SKM-1 treated with dmso at 0.1 percent for 144 hours (cell line): ENCODE measurements around the gene SMG6.

Source experiments
- DNase-seq: peaks from one replicate; lab custom pipeline; 2025; ENCODE audit not compliant: unreplicated experiment; lab: John Stamatoyannopoulos, UW

Gene SMG6

GRCh38 chr17:2051933-2052559 is 251.5 kb downstream of the SMG6 start:
- no peak for DNase-seq

DNA sequence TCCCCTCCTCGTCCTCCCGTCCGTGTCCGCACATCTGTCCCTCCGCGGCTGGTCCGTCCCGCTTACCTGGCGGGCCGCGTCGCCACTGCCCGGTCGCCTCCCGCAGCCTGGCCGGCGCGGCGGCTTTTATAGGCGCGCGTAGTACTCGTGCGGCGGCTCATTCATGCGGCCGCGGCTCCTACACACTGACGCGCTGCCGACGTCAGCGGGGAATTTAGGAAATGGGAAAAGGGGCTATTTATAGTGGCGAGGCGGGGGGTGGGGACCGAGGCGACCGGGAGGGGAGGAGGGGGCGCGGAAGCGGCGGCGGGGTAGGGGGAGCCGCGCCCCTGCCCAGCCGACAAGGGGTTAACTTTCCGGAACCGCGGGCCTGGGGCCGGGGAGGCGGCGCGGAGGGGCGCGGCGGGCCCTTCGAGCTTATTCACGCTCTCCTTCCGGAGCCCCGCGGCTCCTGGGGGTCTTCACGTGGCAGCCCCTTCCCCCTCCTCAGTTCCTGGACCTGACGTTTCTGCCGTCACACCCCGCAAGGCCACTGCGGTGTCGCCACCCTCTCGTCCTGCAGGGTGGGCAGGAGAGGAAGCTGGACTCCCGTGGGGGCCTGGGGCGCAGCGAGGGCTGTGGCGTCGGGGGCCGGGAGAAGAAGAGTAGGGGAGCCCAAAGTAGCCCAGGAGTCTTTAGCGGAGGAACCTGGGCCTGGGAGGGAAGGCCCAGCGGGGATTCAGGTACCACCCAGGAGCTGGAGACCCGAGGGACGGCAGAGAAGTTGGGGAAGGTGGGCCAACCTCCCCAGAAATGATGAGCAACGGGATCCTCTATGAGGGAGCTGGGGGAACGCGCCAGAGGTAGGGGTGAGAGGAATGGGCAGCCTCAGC is 252.3 kb downstream of the SMG6 start:
- DNase-seq, result no peak

DNA sequence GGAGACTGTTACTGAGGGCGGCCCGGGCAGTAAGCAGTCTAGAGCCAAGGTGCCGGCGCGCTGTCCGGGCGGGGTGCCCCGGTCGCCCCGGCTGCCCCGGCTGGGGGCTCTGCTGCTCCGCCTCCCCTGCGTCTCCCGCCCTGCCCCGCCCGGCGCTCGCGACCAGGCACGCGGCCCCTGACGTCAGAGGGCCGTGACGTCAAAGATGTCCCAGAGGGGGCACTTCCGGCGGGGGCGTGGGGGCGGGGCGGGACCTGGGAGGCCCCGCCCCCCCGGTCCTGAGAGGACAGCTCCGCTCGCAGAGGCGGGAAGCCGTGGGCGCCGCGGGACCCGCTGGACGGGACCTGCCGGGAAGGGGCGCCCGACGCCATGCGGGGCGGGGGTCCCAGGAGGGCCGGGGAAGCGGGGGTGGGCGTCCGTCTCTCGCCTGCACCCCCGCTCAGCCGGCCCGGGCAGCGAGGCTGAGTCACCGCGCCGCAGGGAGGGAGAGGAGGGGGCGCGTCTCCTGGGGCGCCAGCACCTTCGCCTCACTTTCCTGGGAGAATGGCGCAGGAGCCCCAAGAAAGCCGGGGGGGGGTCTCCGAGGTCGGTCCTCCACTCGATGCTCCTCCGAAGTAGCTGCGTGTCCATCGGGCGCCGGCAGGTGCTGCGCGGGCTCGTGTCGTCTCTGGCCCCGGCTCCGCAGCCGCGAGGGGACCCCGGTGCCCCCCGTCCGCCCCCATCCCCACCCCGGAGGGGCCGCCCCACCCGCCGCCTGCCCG is 253.1 kb downstream of the SMG6 start:
- DNase-seq, result no peak

DNA sequence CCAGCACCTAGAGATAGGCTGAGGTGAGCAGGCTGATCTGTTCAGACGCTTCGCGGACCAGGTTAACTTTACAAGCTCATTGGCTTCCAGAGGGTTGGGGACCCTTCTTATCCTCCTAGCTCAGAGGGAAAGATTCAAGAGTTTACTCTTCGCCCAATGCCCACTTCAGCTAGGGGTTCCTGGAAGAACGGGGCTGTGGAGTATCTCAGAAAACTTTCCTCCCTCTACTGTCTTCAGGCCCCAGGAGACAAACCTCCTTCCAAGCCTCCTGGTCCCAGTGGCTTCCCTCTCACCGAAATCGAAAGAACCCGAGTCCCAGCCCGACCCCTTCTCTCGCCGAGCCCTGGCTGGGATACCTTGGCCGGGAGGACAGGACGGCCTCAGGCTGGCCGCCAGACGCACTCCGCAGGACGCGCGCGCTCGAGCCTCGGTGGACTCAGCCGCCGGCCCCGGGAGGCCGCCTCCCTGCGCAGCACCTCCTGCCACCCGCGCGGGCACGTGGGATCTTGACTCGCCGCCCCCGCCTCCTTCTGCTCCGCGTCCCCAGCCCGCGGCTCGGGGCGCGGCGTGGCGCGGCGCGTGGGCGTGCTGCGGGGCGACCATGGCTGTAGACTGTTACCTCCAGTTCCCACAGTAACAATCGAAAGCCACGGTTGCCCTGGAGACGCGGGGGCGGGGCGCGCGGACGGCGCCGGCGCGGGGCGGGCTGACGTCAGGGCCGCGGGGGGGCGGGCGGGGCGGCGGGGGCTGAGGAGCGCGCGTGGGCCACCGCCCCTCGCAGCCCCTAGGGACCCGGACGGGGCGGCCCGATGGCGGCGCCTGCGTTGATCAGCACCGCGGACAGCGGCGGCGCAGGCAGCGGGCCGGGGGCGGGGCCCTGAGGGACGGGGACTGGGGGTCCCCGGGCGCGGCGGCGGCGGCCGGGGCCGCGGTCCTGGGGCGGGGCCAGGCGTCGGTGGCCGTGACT is 254.0 kb downstream of the SMG6 start:
- DNase-seq, result no peak

- no peak for DNase-seq
Measured at GRCh38 chr17:2048805-2049204, 254.8 kb downstream of the SMG6 start.

DNA sequence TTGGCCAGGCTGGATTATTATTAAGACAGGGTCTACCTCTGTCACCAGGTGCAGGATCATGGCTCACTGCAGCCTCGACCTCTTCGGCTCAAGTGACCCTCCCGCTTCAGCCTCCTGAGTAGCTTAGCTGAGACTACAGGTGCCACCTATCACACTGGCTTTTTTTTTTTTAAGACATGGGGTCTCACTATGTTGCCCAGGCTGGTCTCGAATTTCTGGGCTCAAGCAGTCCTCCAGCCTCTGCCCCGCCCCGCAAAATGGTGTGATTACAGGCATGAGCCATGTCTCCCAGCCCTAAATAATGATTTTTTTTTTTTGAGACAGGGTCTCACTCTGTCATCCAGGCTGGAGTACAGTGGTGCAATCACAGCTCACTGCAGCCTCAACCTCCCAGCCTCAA is 256.0 kb downstream of the SMG6 start:
- DNase-seq, result no peak

DNA sequence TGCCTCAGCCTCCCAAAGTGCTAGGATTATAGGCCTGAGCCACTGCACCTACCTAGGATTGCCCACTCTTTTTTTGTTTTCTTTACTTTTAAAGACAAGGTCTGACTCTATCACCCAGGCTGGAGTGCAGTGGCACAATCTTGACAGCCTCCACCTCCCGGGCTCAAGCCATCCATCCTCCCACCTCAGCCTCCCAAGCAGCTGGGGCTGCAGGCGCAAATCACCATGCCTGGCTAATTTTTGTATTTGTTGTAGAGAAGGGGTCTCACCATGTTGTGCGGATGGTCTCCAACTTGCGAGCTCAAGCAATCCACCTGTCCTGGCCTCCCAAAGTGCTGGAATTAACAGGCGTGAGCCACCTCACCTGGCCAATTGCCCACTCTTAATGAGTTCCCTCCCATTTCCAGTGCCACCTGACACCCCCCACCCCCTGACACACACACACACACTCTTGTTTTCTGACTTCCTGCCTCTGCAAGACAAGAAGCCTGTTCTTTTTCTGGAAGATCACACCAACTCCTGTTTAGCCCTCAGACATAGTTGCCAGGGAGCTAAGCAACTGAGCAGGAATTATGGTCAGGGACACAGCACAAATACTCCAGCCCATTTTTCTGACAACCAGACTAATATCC is 259.2 kb downstream of the SMG6 start:
- no peak for DNase-seq

GRCh38 chr17:2043785-2044184 is 259.8 kb downstream of the SMG6 start:
- DNase-seq, result no peak

GRCh38 chr17:2042933-2043332 is 260.7 kb downstream of the SMG6 start:
- DNase-seq, result no peak

DNA sequence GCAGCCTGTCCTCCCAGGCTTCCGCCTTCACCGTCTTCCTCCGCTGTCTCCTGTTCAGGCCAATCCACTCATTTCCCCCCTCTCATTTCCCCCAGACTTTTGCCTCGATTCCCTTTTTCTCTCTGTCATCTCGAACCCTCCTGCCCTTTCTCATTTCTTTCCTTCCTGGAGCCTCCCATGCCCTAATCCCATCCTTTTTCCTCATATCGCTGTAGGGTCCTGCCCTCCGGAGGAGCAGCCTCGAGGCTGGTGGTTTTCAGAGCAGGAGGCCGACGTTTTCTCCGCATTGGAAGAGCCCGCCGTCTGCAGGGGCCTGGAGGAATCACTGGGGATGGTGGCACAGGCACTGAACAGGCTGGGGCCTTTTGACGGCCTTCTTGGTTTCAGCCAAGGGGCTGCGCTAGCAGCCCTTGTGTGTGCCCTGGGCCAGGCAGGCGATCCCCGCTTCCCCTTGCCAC is 261.2 kb downstream of the SMG6 start:
- DNase-seq, result no peak

GRCh38 chr17:2041561-2042389 is 261.8 kb downstream of the SMG6 start, which contains the start of gene OVCA2:
TSS of gene OVCA2 (plus strand) at chr17:2042022. CDS start at chr17:2042048, 26 bp downstream.
- DNase-seq, result peak; percentile 51

DNA sequence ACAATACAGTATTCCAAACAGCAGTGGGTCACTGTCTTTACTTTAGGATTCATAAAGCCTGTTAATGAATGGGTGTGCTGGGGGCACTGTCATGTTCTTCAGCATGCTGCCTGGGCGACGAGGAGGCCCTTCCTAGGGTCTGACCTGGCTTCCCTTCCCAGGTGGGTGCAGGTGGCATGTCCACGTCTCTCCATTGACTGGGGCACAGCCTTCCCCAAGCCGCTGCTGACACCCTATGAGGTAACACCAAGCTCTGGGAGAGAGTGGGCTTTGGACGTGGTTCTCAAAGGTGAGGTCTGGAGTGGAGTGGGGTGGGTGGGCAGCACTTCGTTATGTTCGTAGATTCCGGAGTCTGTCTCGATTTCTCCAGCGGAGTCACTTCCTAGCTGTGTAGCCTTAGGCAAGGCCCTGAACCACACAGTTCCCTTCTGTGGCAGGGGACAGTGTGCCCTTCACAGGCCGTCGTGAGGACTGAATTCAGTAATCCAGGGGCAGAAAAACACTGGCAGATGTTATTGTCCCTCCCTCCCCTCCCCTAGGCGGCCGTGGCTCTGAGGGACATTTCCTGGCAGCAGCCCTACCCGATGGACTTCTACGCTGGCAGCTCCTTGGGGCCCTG is 262.5 kb downstream of the SMG6 start:
- no peak for DNase-seq

- no peak for DNase-seq
Measured at GRCh38 chr17:2040219-2040827, 263.3 kb downstream of the SMG6 start.

DNA sequence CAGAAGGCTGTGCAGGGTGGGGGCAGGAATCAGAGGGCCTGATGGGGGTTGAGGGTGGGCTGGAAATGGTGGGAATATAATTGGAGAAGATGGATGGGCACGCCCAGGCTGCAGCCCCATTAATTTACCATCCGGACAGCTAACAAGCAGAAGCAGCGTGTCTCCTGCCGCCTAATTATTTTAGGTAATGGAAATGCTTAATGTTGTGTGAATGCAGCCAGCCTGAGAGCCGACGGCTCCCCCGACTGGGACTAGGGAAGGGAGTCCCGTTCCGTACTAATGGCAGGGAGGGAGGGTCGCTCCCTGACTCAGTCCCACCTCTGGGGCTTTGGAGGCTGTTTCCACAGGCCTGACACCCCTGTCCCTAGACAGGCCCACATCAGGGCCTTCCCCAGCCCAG is 266.4 kb downstream of the SMG6 start:
- no peak for DNase-seq

DNA sequence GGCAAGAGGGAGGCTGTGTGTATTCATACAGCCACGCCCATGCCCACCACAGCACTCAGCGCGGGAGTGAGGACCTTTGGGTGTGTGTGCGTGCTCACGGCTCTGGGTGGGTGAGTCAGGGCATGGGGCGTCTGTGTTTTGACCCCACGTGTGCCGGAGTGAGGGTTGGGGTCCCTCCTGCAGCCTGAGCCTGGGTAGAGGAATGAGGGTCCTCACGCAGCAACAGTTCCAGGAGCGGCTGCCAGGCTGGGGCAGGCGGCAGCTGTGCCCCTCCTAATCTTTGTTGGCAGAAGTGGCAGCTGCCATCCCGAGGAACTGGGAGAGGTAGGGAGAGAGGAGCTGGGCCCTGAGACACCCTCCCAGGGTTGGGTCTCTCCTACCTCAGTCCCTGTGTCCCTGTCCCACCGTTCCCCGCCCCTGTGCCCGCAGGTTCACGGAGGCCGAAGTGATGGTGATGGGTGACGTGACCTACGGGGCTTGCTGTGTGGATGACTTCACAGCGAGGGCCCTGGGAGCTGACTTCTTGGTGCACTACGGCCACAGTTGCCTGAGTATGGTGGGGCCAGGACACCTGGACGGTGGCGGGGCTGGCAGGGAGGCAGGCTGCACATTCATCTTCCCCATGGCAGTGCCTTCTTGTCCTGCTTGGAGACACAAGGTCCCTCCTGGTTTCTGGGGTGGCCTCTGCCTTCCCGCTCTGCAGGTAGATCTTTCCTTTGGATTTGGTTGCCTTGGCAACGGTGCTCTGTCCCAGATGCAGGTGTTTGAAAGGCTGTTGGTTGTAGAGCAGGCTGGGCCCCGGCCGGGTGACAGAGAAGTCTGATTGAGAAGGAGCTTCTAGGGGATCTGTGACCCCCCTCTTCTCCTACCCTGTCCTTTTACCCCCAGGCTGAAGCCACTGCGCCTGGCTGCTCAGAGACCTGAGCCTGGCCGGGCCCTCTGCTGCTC is 267.8 kb downstream of the SMG6 start:
- no peak for DNase-seq

- DNase-seq, result no peak
Measured at GRCh38 chr17:2034806-2035540, 268.6 kb downstream of the SMG6 start.
